Stomach (tissue), 9 donors: ENCODE measurements around the gene KLF15. TPM values are rescaled to one million over a fixed set of nuclear protein-coding genes. Genes with fewer than 3 reads are reported as not detected.

Experiments used
- DNase-seq, 2 donors: peaks; one replicate each; pipeline versions ENCODE4 v3.0.0 to v3.0.0-alpha.2; 2013 to 2019
- H3K27ac ChIP-seq, 5 donors: fragments of 200-600 bp in 4 of 5; sonication (generic) in 4 of 5; one replicate each; pipeline ENCODE4 v1.5.1; 2013 to 2019; ENCODE audit warnings: mild to moderate bottlenecking in 1 of 5, moderate library complexity in 1 of 5
- H3K27me3 ChIP-seq, 3 donors: fragments of 200-600 bp; sonication (generic); one replicate each; pipeline ENCODE4 v1.5.1; 2017 to 2019; ENCODE audit warnings: mixed run types in 1 of 3
- H3K36me3 ChIP-seq, 4 donors: fragments of 200-600 bp; sonication (generic); 1 replicate in 3 of 4; 2 replicates in 1 of 4; pipeline ENCODE4 v1.5.1; 2016 to 2019
- H3K4me1 ChIP-seq, 4 donors: fragments of 200-600 bp; sonication (generic); one replicate each; pipeline ENCODE4 v1.5.1; 2016 to 2019
- H3K4me3 ChIP-seq, 4 donors: fragments of 200-600 bp; sonication (generic) in 3 of 4; one replicate each; pipeline ENCODE4 v1.5.1; 2016 to 2019; ENCODE audit warnings: mild to moderate bottlenecking in 1 of 4
- H3K9me3 ChIP-seq, 4 donors: fragments of 200-600 bp; sonication (generic); one replicate each; pipeline ENCODE4 v1.5.1; 2016 to 2019
- EP300 ChIP-seq: sonication (generic); formaldehyde crosslinking; IDR thresholded peaks from one replicate; pipeline ENCODE4 v1.6.1; 2017; ENCODE audit warnings: antibody characterized with exemption
- POLR2A ChIP-seq, 4 donors: fragments of 450-650 bp; IDR thresholded peaks; one replicate each; pipeline ENCODE4 v1.6.1; 2016; ENCODE audit warnings: antibody characterized with exemption in 4 of 4, control low read depth in 2 of 4, mild to moderate bottlenecking in 1 of 4, moderate library complexity in 1 of 4
- POLR2AphosphoS5 ChIP-seq, 3 donors: sonication (generic); formaldehyde crosslinking; IDR thresholded peaks; one replicate each; pipeline ENCODE4 v1.6.1; 2016; ENCODE audit warnings: antibody characterized with exemption in 3 of 3
- WGBS, 5 donors: extraction: QIAGEN DNeasy Blood & Tissue Kit in 3 of 5; methylation state at CpG; one replicate each; pipeline versions ENCODE4 v1.1.5 to v1.1.7; 2013 to 2018; 5-methylcytosine and 5-hydroxymethylcytosine counted together
- intact Hi-C: fragments of 100-400 bp; cut with DNase I; formaldehyde crosslinking; loops from one replicate; pipeline ENCODE4 v1.15.1; 2023; ENCODE audit warnings: low total_unique reads
- polyA plus RNA-seq, 3 donors: library from polyadenylated mRNA; stranded (reverse); fragments of 200-250 nt; gene quantifications; one replicate each; pipeline ENCODE4 v1.2.3, GENCODE V29; 2013
- total RNA-seq, 5 donors: library from RNA; depleted of rRNA; stranded (reverse); fragments of >200 nt; gene quantifications; one replicate each; pipeline versions ENCODE4 v1.1.0 to v1.2.3, GENCODE V29; 2014 to 2016
- TF ChIP-seq, protein P1 (sequence below), 7 experiments: fragments of 450-650 bp in 4 of 7; fragments of 200-600 bp in 3 of 7; sonication (generic) in 3 of 7; IDR thresholded peaks; one replicate each; pipeline ENCODE4 v1.5.1; 2016 to 2019; ENCODE audit warnings: antibody characterized with exemption in 7 of 7, control low read depth in 2 of 7, mild to moderate bottlenecking in 1 of 7
- donor health status: healthy with polysubstance abuse.
- donor health status: Bipolar disorder and iron deficiency.
- donor health status: healthy.

Gene KLF15
- total and polyA plus RNA-seq, 8 donors, result 4.6 to 82.9 (median 19.1) TPM

DNA sequence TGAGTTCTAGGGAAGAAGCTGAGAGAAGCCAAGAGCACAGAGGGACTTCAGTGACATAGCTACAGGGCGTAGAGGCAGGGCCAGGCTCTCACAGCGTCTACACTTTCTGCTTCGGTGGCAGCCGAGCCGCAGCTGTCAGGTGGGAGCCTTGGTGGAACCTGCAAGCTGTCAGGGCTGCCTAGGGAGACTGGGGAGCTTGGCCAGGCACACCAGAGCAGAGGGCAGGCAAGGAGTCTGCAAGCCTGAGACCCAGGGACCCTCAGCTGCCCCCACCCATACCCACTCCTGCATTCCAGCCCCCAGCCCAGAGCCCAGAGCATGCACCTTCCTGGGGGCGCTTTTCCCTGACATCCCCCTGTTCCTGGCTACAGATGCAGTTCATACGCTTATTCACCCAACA, 13.4 kb upstream of the KLF15 start:
- DNase-seq, result no peak
- WGBS, 5 donors, result 84 to 92% (median 90%) methylated on average over 7 of the region's 7 CpGs
- H3K27ac ChIP-seq, result no peak overlapping the region
- no peaks in the 10 kb centered on the region for H3K27me3 ChIP-seq
- H3K9me3 ChIP-seq, result no peaks in the 10 kb centered on the region
- no peak overlapping the region for H3K4me3 ChIP-seq
- no peaks in the 10 kb centered on the region for H3K4me1 ChIP-seq
- intact Hi-C loops, result no loop called here
- no peak for TF ChIP-seq POLR2A (IDR thresholded peaks at IDR 0.05)
- TF ChIP-seq, protein P1, sequence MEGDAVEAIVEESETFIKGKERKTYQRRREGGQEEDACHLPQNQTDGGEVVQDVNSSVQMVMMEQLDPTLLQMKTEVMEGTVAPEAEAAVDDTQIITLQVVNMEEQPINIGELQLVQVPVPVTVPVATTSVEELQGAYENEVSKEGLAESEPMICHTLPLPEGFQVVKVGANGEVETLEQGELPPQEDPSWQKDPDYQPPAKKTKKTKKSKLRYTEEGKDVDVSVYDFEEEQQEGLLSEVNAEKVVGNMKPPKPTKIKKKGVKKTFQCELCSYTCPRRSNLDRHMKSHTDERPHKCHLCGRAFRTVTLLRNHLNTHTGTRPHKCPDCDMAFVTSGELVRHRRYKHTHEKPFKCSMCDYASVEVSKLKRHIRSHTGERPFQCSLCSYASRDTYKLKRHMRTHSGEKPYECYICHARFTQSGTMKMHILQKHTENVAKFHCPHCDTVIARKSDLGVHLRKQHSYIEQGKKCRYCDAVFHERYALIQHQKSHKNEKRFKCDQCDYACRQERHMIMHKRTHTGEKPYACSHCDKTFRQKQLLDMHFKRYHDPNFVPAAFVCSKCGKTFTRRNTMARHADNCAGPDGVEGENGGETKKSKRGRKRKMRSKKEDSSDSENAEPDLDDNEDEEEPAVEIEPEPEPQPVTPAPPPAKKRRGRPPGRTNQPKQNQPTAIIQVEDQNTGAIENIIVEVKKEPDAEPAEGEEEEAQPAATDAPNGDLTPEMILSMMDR (IDR thresholded peaks at IDR 0.05), result no peak
- no peak for TF ChIP-seq POLR2AphosphoS5 (IDR thresholded peaks at IDR 0.05)
- no peak for TF ChIP-seq EP300
- H3K36me3 ChIP-seq, result no peaks in the 10 kb centered on the region

- Histone ChIP-seq H3K4me1 (no peaks in the 10 kb centered on the region), H3K27ac (no peak overlapping the region), H3K4me3 (no peak overlapping the region), H3K36me3 (no peaks in the 10 kb centered on the region), H3K27me3 (no peaks in the 10 kb centered on the region), H3K9me3 (no peaks in the 10 kb centered on the region)
- WGBS, 5 donors, result 58 to 68% (median 65%) methylated on average over 4 of the region's 4 CpGs
- TF ChIP-seq POLR2AphosphoS5 (IDR thresholded peaks at IDR 0.05) (no peak), EP300 (no peak), POLR2A (IDR thresholded peaks at IDR 0.05) (no peak)
- TF ChIP-seq, protein P1 (IDR thresholded peaks at IDR 0.05), result no peak
- DNase-seq, result no peak
- intact Hi-C loops, result no loop called here
Observed at GRCh38 chr3:126370055-126370454, 12.8 kb upstream of the KLF15 start.

DNA sequence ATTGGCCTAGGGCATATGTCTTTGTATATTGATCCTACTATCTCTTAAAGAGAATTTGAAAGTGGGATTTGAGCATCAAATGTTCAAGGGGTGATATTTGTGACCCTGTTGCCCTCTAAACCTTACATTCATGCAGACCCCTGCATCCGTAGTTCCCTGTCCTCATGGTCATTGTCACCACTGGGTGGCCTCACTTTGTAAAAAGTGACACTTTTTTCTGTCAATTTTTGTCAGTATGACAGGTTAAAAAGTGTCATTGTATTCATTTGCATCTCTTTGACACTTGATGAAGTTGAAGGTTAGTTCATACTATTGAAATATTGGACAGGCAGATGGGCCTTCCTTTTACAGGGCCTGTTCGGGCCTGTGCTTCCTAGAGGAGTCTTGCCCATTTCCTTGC, 12.3 kb upstream of the KLF15 start:
- H3K27ac ChIP-seq, result no peak overlapping the region
- no peaks in the 10 kb centered on the region for H3K36me3 ChIP-seq
- H3K9me3 ChIP-seq, result no peaks in the 10 kb centered on the region
- H3K4me1 ChIP-seq, result no peaks in the 10 kb centered on the region
- 87 to 97% (median 92%) methylated on average over 2 of the region's 2 CpGs for WGBS, 5 donors
- TF ChIP-seq EP300, result no peak
- TF ChIP-seq, protein P1 (IDR thresholded peaks at IDR 0.05), result no peak
- no peak for TF ChIP-seq POLR2A (IDR thresholded peaks at IDR 0.05)
- TF ChIP-seq POLR2AphosphoS5 (IDR thresholded peaks at IDR 0.05), result no peak
- DNase-seq, result no peak
- H3K27me3 ChIP-seq, result no peaks in the 10 kb centered on the region
- H3K4me3 ChIP-seq, result no peak overlapping the region
- intact Hi-C loops, result loop anchor here (10.0 kb wide), 1 partner anchor 115 kb away; no protein-coding TSS in a partner anchor

GRCh38 chr3:126367316-126367805, 10.2 kb upstream of the KLF15 start:
- no peaks in the 10 kb centered on the region for H3K9me3 ChIP-seq
- H3K4me1 ChIP-seq, result no peaks in the 10 kb centered on the region
- intact Hi-C loops, result loop anchor here (10.0 kb wide), 1 partner anchor 113 kb away; no protein-coding TSS in a partner anchor
- WGBS, 5 donors, result 82 to 96% (median 94%) methylated on average over 6 of the region's 6 CpGs
- no peak overlapping the region for H3K4me3 ChIP-seq
- TF ChIP-seq, protein P1 (IDR thresholded peaks at IDR 0.05), result no peak
- TF ChIP-seq POLR2AphosphoS5 (IDR thresholded peaks at IDR 0.05) (no peak), POLR2A (IDR thresholded peaks at IDR 0.05) (no peak), EP300 (no peak)
- no peaks in the 10 kb centered on the region for H3K36me3 ChIP-seq
- no peak overlapping the region for H3K27ac ChIP-seq
- DNase-seq, result no peak
- H3K27me3 ChIP-seq, result no peaks in the 10 kb centered on the region
